Lung (tissue), 12 donors: ENCODE results near the gene MRM2. TPM values are rescaled to one million over a fixed set of nuclear protein-coding genes. Genes with fewer than 3 reads are reported as not detected.

ENCODE experiments used
- ATAC-seq: fragments of 200-7000 bp; cut with Tn5 transposase; one replicate; pipeline ENCODE4 v1.9.1; 2020; ENCODE audit warnings: moderate number of reproducible peaks; ENCODE audit not compliant: insufficient read depth, low FRiP score
- DNase-seq, 3 donors: peaks; one replicate each; pipeline ENCODE4 v3.0.0-alpha.2; 2013 to 2017
- H3K27ac ChIP-seq, 2 donors: one replicate each; pipeline ENCODE4 v1.5.1; 2013; ENCODE audit warnings: mild to moderate bottlenecking in 2 of 2, moderate library complexity in 2 of 2, control low read depth in 1 of 2, inconsistent platforms in 1 of 2, low read depth in 1 of 2, low read length in 1 of 2
- H3K27me3 ChIP-seq, 3 donors: one replicate each; pipeline ENCODE4 v1.5.1; 2013; ENCODE audit warnings: low read length in 2 of 3; ENCODE audit not compliant: control insufficient read depth in 3 of 3, insufficient read depth in 3 of 3
- H3K36me3 ChIP-seq, 4 donors: one replicate each; pipeline ENCODE4 v1.5.1; 2013; ENCODE audit warnings: low read length in 4 of 4, mild to moderate bottlenecking in 1 of 4, moderate library complexity in 1 of 4; ENCODE audit not compliant: control insufficient read depth in 4 of 4, insufficient read depth in 4 of 4
- H3K4me1 ChIP-seq, 5 donors: one replicate each; pipeline ENCODE4 v1.5.1; 2013; ENCODE audit warnings: low read length in 5 of 5, mild to moderate bottlenecking in 2 of 5, moderate library complexity in 1 of 5; ENCODE audit not compliant: control insufficient read depth in 5 of 5, insufficient read depth in 5 of 5
- H3K4me3 ChIP-seq: one replicate; pipeline ENCODE4 v1.5.1; 2013; ENCODE audit warnings: mild to moderate bottlenecking, control low read depth, moderate library complexity
- H3K9ac ChIP-seq, 2 donors: one replicate each; pipeline ENCODE4 v1.5.1; 2013; ENCODE audit warnings: low read length in 2 of 2, control low read depth in 1 of 2; ENCODE audit not compliant: insufficient read depth in 1 of 2
- H3K9me3 ChIP-seq, 4 donors: one replicate each; pipeline ENCODE4 v1.5.1; 2013; ENCODE audit warnings: low read length in 3 of 4, mild to moderate bottlenecking in 1 of 4, moderate library complexity in 1 of 4; ENCODE audit not compliant: control insufficient read depth in 4 of 4, insufficient read depth in 3 of 4
- CTCF ChIP-seq: IDR thresholded peaks from 2 replicates; pipeline ENCODE4 v1.5.1; 2012; ENCODE audit warnings: mild to moderate bottlenecking; ENCODE audit errors: control extremely low read depth, extremely low read depth
- WGBS, 2 donors: extraction: QIAGEN DNeasy Blood & Tissue Kit; methylation state at CpG; one replicate each; pipeline ENCODE4 v1.1.7; 2013; 5-methylcytosine and 5-hydroxymethylcytosine counted together
- polyA plus RNA-seq, 2 donors: library from polyadenylated mRNA; stranded (reverse); fragments of 200-250 nt; gene quantifications; one replicate each; pipeline ENCODE4 v1.2.1, GENCODE V29; 2013
- total RNA-seq, 2 donors: library from RNA; depleted of rRNA in 1 of 2; stranded (reverse); fragments of >200 nt in 1 of 2; gene quantifications; one replicate each; pipeline ENCODE4 v1.2.1, GENCODE V29; 2014 to 2021
- donor health status: control.
- donor health status: control.
- donor health status: Bipolar disorder and iron deficiency.
- donor health status: healthy.
- donor health status: DM: yes; HTN: yes; CAD: no.

MRM2 gene
- total and polyA plus RNA-seq, 4 donors: 18.7 to 25.5 (median 23.1) TPM

- H3K9me3 ChIP-seq: peaks cover 0 to 4% (median 0%) of the 10 kb centered on the region in 4 donors
- DNase-seq: peak in 1 of 3 donors; percentile 7
- 91 to 92% methylated on average over 21 of the region's 21 CpGs for WGBS, 2 donors
- H3K27me3 ChIP-seq: no peaks in the 10 kb centered on the region
- TF ChIP-seq CTCF: no peak
- no peak overlapping the region for H3K9ac ChIP-seq
- no peak overlapping the region for H3K4me3 ChIP-seq
- peaks cover 0 to 4% (median 0%) of the 10 kb centered on the region in 5 donors for H3K4me1 ChIP-seq
- H3K27ac ChIP-seq: no peak overlapping the region
- peaks cover 0 to 41% (median 14%) of the 10 kb centered on the region in 4 donors for H3K36me3 ChIP-seq
- no peak for ATAC-seq
These were observed 44.4 kb downstream of the MRM2 start for GRCh38 chr7:2197436-2198155.

GRCh38 chr7:2196381-2197378, 45.3 kb downstream of the MRM2 start:
- Histone ChIP-seq H3K9me3 (peaks cover 0 to 4% (median 0%) of the 10 kb centered on the region in 4 donors), H3K4me3 (no peak overlapping the region), H3K36me3 (peaks cover 0 to 33% (median 14%) of the 10 kb centered on the region in 4 donors), H3K27ac (no peak overlapping the region), H3K27me3 (no peaks in the 10 kb centered on the region), H3K4me1 (peaks cover 0 to 2% (median 0%) of the 10 kb centered on the region in 5 donors), H3K9ac (no peak overlapping the region)
- 85 to 91% methylated on average over 32 of the region's 32 CpGs for WGBS, 2 donors
- ATAC-seq: no peak
- no peak for TF ChIP-seq CTCF
- no peak for DNase-seq

GRCh38 chr7:2195400-2196246, 46.4 kb downstream of the MRM2 start:
- Histone ChIP-seq H3K9ac (no peak overlapping the region), H3K9me3 (peaks cover 0 to 4% (median 0%) of the 10 kb centered on the region in 4 donors), H3K27ac (no peak overlapping the region), H3K4me1 (no peaks in the 10 kb centered on the region), H3K27me3 (no peaks in the 10 kb centered on the region), H3K36me3 (peaks cover 0 to 28% (median 14%) of the 10 kb centered on the region in 4 donors), H3K4me3 (no peak overlapping the region)
- no peak for TF ChIP-seq CTCF
- WGBS, 2 donors: 95 to 96% methylated on average over 13 of the region's 13 CpGs
- DNase-seq: peak in 1 of 3 donors; percentile 11
- ATAC-seq: no peak
